Measurements from ENCODE around the gene DCTD. TPM values are rescaled to one million over a fixed set of nuclear protein-coding genes. Genes with fewer than 3 reads are reported as not detected.

Gene DCTD
- total and polyA plus RNA-seq, 2 experiments from 2014 or later: 39.3 to 40.3 TPM

- DNase-seq (ENCODE audit: low spot score) (no peak), ATAC-seq (no peak)
- no peak overlapping the region for H3K4me2 ChIP-seq
- H3K79me2 ChIP-seq (replicated peaks; ENCODE audit: insufficient read depth): no peaks in the 10 kb centered on the region; the same call in 1 of the 2 replicates
- no peaks in the 10 kb centered on the region for H3K4me1 ChIP-seq (ENCODE audit: insufficient read depth)
- TF ChIP-seq EZH2 (IDR thresholded peaks at IDR 0.05; ENCODE audit: low read depth, unreplicated experiment) (no peak), NANOG (IDR thresholded peaks at IDR 0.05; ENCODE audit: borderline replicate concordance) (no peak), STAT1 (IDR thresholded peaks at IDR 0.05; ENCODE audit: unreplicated experiment) (no peak)
- no peak overlapping the region for H3K4me3 ChIP-seq
- H4K20me1 ChIP-seq (replicated peaks; ENCODE audit: insufficient read depth): no peaks in the 10 kb centered on the region
- no peaks in the 10 kb centered on the region for H3K36me3 ChIP-seq (ENCODE audit: insufficient read depth)
- Mint-ChIP-seq H3K27ac (no peak overlapping the region), H3K4me3 (no peak overlapping the region), H3K9me3 (peaks cover 15% of the 10 kb centered on the region), H3K27me3 (ENCODE audit: insufficient read depth, low read depth, poor library complexity) (no peaks in the 10 kb centered on the region), H3K36me3 (ENCODE audit: low read depth) (peaks cover 58% of the 10 kb centered on the region), H3K4me1 (no peaks in the 10 kb centered on the region; the same call in 2 of the 3 replicates)
- H3K27me3 ChIP-seq (ENCODE audit: insufficient read depth): no peaks in the 10 kb centered on the region
- no peaks in the 10 kb centered on the region for H3K9me2 ChIP-seq (ENCODE audit: insufficient read depth)
- H2AFZ ChIP-seq: no peak overlapping the region
- no peaks in the 10 kb centered on the region for H3F3A ChIP-seq (replicated peaks; ENCODE audit: low read depth)
- no peak overlapping the region for H3K27ac ChIP-seq (ENCODE audit: low read depth)
These were observed 33.8 kb downstream of the DCTD start for GRCh38 chr4:182883351-182883750.

DNA sequence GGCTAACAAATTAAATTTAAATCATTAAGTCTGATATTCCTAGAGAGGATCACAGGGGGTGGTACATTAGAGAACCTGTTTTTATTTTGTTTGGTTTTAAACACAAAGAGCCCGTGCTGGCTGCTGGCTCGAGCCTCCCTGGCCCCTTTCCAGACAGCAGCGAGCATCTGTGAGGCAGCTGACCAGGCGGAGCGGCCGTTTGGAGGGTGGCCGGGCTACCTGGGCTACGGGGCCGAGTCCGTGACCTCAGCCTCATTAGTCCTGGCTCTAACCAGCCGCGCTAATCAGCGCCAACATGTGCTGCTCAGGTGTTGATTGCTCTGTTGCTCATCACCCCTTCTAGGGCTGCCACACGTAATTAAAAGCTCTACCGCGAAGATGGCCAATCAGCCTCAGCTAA, 35.3 kb downstream of the DCTD start:
- no peaks in the 10 kb centered on the region; the same call in 2 of the 3 replicates for H3K4me1 Mint-ChIP-seq
- peaks cover 47% of the 10 kb centered on the region for H3K36me3 Mint-ChIP-seq (ENCODE audit: low read depth)
- peaks cover 15% of the 10 kb centered on the region for H3K9me3 Mint-ChIP-seq
- Histone ChIP-seq H3K79me2 (replicated peaks; ENCODE audit: insufficient read depth) (no peaks in the 10 kb centered on the region), H3K4me3 (no peak overlapping the region), H3K4me1 (ENCODE audit: insufficient read depth) (no peaks in the 10 kb centered on the region), H3K4me2 (no peak overlapping the region), H3K36me3 (ENCODE audit: insufficient read depth) (no peaks in the 10 kb centered on the region), H2AFZ (no peak overlapping the region), H3K27me3 (ENCODE audit: insufficient read depth) (no peaks in the 10 kb centered on the region), H4K20me1 (replicated peaks; ENCODE audit: insufficient read depth) (no peaks in the 10 kb centered on the region), H3K9me2 (ENCODE audit: insufficient read depth) (no peaks in the 10 kb centered on the region), H3F3A (replicated peaks; ENCODE audit: low read depth) (no peaks in the 10 kb centered on the region), H3K27ac (ENCODE audit: low read depth) (no peak overlapping the region)
- ATAC-seq (no peak), DNase-seq (ENCODE audit: low spot score) (no peak)
- no peaks in the 10 kb centered on the region for H3K27me3 Mint-ChIP-seq (ENCODE audit: insufficient read depth, low read depth, poor library complexity)
- H3K27ac Mint-ChIP-seq: no peak overlapping the region
- no peak overlapping the region for H3K4me3 Mint-ChIP-seq
- TF ChIP-seq, protein P1, sequence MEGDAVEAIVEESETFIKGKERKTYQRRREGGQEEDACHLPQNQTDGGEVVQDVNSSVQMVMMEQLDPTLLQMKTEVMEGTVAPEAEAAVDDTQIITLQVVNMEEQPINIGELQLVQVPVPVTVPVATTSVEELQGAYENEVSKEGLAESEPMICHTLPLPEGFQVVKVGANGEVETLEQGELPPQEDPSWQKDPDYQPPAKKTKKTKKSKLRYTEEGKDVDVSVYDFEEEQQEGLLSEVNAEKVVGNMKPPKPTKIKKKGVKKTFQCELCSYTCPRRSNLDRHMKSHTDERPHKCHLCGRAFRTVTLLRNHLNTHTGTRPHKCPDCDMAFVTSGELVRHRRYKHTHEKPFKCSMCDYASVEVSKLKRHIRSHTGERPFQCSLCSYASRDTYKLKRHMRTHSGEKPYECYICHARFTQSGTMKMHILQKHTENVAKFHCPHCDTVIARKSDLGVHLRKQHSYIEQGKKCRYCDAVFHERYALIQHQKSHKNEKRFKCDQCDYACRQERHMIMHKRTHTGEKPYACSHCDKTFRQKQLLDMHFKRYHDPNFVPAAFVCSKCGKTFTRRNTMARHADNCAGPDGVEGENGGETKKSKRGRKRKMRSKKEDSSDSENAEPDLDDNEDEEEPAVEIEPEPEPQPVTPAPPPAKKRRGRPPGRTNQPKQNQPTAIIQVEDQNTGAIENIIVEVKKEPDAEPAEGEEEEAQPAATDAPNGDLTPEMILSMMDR (conservative IDR thresholded peaks at IDR 0.05; ENCODE audit: low read depth in 2 of 2): no peak
- no peak for TF ChIP-seq STAT1 (IDR thresholded peaks at IDR 0.05; ENCODE audit: unreplicated experiment)
- TF ChIP-seq CREB1 (CRISPR knock-in tag; IDR thresholded peaks at IDR 0.05; ENCODE audit: low read depth): no peak
- TF ChIP-seq REST (IDR thresholded peaks at IDR 0.05; ENCODE audit: unreplicated experiment): no peak
- no peak for TF ChIP-seq EZH2 (IDR thresholded peaks at IDR 0.05; ENCODE audit: low read depth, unreplicated experiment)
- TF ChIP-seq, protein P2, sequence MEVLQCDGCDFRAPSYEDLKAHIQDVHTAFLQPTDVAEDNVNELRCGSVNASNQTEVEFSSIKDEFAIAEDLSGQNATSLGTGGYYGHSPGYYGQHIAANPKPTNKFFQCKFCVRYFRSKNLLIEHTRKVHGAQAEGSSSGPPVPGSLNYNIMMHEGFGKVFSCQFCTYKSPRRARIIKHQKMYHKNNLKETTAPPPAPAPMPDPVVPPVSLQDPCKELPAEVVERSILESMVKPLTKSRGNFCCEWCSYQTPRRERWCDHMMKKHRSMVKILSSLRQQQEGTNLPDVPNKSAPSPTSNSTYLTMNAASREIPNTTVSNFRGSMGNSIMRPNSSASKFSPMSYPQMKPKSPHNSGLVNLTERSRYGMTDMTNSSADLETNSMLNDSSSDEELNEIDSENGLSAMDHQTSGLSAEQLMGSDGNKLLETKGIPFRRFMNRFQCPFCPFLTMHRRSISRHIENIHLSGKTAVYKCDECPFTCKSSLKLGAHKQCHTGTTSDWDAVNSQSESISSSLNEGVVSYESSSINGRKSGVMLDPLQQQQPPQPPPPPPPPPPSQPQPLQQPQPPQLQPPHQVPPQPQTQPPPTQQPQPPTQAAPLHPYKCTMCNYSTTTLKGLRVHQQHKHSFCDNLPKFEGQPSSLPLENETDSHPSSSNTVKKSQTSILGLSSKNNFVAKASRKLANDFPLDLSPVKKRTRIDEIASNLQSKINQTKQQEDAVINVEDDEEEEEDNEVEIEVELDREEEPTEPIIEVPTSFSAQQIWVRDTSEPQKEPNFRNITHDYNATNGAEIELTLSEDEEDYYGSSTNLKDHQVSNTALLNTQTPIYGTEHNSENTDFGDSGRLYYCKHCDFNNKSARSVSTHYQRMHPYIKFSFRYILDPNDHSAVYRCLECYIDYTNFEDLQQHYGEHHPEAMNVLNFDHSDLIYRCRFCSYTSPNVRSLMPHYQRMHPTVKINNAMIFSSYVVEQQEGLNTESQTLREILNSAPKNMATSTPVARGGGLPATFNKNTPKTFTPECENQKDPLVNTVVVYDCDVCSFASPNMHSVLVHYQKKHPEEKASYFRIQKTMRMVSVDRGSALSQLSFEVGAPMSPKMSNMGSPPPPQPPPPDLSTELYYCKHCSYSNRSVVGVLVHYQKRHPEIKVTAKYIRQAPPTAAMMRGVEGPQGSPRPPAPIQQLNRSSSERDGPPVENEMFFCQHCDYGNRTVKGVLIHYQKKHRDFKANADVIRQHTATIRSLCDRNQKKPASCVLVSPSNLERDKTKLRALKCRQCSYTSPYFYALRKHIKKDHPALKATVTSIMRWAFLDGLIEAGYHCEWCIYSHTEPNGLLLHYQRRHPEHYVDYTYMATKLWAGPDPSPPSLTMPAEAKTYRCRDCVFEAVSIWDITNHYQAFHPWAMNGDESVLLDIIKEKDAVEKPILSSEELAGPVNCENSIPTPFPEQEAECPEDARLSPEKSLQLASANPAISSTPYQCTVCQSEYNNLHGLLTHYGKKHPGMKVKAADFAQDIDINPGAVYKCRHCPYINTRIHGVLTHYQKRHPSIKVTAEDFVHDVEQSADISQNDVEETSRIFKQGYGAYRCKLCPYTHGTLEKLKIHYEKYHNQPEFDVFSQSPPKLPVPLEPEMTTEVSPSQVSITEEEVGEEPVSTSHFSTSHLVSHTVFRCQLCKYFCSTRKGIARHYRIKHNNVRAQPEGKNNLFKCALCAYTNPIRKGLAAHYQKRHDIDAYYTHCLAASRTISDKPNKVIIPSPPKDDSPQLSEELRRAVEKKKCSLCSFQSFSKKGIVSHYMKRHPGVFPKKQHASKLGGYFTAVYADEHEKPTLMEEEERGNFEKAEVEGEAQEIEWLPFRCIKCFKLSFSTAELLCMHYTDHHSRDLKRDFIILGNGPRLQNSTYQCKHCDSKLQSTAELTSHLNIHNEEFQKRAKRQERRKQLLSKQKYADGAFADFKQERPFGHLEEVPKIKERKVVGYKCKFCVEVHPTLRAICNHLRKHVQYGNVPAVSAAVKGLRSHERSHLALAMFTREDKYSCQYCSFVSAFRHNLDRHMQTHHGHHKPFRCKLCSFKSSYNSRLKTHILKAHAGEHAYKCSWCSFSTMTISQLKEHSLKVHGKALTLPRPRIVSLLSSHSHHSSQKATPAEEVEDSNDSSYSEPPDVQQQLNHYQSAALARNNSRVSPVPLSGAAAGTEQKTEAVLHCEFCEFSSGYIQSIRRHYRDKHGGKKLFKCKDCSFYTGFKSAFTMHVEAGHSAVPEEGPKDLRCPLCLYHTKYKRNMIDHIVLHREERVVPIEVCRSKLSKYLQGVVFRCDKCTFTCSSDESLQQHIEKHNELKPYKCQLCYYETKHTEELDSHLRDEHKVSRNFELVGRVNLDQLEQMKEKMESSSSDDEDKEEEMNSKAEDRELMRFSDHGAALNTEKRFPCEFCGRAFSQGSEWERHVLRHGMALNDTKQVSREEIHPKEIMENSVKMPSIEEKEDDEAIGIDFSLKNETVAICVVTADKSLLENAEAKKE (CRISPR knock-in tag; IDR thresholded peaks at IDR 0.05): no peak
- TF ChIP-seq ETS1 (IDR thresholded peaks at IDR 0.05): no peak
- no peak for TF ChIP-seq POLR2AphosphoS5 (IDR thresholded peaks at IDR 0.05; ENCODE audit: low read depth)
